Measurements from ENCODE around the gene DXO.

DXO gene

DNA sequence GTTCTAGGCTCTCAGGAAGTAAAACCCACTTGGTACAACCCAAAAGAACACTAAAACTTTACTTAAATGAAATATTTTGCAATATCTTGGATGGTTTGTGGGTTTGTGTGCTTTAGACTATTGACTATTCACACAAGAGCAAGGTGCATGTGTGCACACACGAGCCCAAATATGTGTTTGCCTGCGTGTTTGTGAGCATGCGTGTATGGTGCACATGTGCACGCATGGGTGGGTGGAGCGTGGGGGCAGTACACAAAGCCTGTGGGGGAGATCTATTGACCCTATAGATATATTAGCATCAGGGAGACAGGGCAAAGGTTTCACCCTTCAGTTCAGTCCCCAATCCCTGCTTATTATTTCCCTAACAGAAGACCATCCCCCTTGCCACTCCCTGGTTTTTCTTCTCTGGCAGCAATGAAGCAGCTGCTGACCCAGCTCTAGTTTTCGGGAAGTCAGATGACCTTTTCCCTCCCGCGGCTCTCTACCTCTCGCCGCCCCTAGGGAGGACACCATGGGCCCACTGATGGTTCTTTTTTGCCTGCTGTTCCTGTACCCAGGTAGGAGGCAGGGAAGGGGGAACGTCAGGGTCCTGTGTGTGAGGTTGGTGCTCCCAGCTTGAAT is 44.6 kb downstream of the DXO start, which contains the start of gene C2:
C2 (plus strand) TSS at position 476 of the 621 bp plus-strand sequence; CDS start at position 512, 36 bp downstream.
- no peak for DNase-seq

DNA sequence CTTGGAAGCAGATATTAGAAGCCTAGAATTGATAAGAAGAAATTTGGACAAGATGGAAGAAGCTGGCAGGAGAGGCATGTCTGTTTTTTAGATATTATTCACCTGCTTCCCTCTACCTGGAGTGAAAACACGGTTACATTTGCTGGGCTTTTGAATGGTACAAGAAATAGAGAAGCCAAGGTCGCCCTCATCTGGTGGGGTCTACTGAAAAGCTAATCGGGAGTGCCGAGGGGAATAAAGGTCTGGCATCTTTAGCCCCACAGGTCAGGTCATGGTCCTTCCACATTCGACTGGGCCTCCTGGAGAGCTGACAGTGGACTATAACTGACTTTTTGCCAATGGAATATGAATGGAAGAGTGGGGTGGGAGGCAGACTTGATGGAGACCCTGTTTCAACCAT is 49.0 kb downstream of the DXO start:
- no peak for DNase-seq

GRCh38 chr6:31920811-31921210 is 51.1 kb downstream of the DXO start:
- DNase-seq: no peak

Data from fibroblast of skin of scalp (primary cell).